HepG2 (cell line): ENCODE measurements around the gene CCDC181. TPM values are rescaled to one million over a fixed set of nuclear protein-coding genes. Genes with fewer than 3 reads are reported as not detected.

Experiments
- CBX5 ChIP-seq: sonication (generic); formaldehyde crosslinking; IDR thresholded peaks from 2 replicates; pipeline ENCODE4 v1.4.0; 2020; ENCODE audit warnings: missing genetic modification reagents, borderline replicate concordance
- DDIT3 ChIP-seq: sonication (generic); formaldehyde crosslinking; IDR thresholded peaks from 2 replicates; pipeline ENCODE4 v1.4.0; 2020; ENCODE audit warnings: mild to moderate bottlenecking, missing genetic modification reagents
- HIVEP1 ChIP-seq: sonication (generic); formaldehyde crosslinking; IDR thresholded peaks from 2 replicates; pipeline ENCODE4 v1.4.0; 2020; ENCODE audit warnings: mild to moderate bottlenecking, missing genetic modification reagents
- MXD1 ChIP-seq: sonication (generic); formaldehyde crosslinking; IDR thresholded peaks from 2 replicates; pipeline ENCODE4 v1.4.0; 2020; ENCODE audit warnings: mild to moderate bottlenecking, missing genetic modification reagents
- NR1H2 ChIP-seq: sonication (generic); formaldehyde crosslinking; IDR thresholded peaks from 2 replicates; pipeline ENCODE4 v1.8.1; 2022; ENCODE audit warnings: low read depth, missing genetic modification reagents, borderline replicate concordance
- NR2F1 ChIP-seq, 2 experiments: fragments of 450-650 bp in 1 of 2; formaldehyde crosslinking in 1 of 2; IDR thresholded peaks; 2 replicates each; pipeline versions ENCODE4 v1.5.0 to v1.6.1; 2016 to 2020; ENCODE audit warnings: mild to moderate bottlenecking in 1 of 2, missing compliant biosample characterization in 1 of 2, missing genetic modification reagents in 1 of 2, moderate library complexity in 1 of 2
- PAX8 ChIP-seq: sonication (generic); formaldehyde crosslinking; IDR thresholded peaks from 2 replicates; pipeline ENCODE4 v1.8.0; 2022; ENCODE audit warnings: mild to moderate bottlenecking, missing genetic modification reagents, borderline replicate concordance
- REST ChIP-seq, 2 experiments: IDR thresholded peaks; 2 replicates each; pipeline ENCODE4 v1.6.1; 2011 to 2012; ENCODE audit warnings: low read length in 2 of 2, borderline replicate concordance in 1 of 2, low read depth in 1 of 2, mild to moderate bottlenecking in 1 of 2, moderate library complexity in 1 of 2
- RFX5 ChIP-seq: IDR thresholded peaks from 2 replicates; pipeline ENCODE4 v1.6.1; 2011; ENCODE audit warnings: low read depth, low read length, improper control_type of control experiment
- SMYD3 ChIP-seq: sonication (generic); formaldehyde crosslinking; IDR thresholded peaks from 2 replicates; pipeline ENCODE4 v1.8.1; 2023; ENCODE audit warnings: mild to moderate bottlenecking, missing genetic modification reagents
- STAT6 ChIP-seq: sonication (generic); formaldehyde crosslinking; IDR thresholded peaks from 2 replicates; pipeline ENCODE4 v1.4.0; 2020; ENCODE audit warnings: missing genetic modification reagents, mild to moderate bottlenecking, borderline replicate concordance
- THAP7 ChIP-seq: sonication (generic); formaldehyde crosslinking; IDR thresholded peaks from 2 replicates; pipeline ENCODE4 v1.8.1; 2023; ENCODE audit warnings: mild to moderate bottlenecking, missing genetic modification reagents
- TRIM24 ChIP-seq: sonication (generic); formaldehyde crosslinking; IDR thresholded peaks from 2 replicates; pipeline ENCODE4 v1.8.0; 2022; ENCODE audit warnings: mild to moderate bottlenecking, missing genetic modification reagents
- ZNF230 ChIP-seq: sonication (generic); formaldehyde crosslinking; IDR thresholded peaks from 2 replicates; pipeline ENCODE4 v1.4.0; 2020; ENCODE audit warnings: mild to moderate bottlenecking, missing genetic modification reagents
- ZNF256 ChIP-seq: sonication (generic); formaldehyde crosslinking; conservative IDR thresholded peaks from 2 replicates; pipeline ENCODE4 v1.4.0; 2020; ENCODE audit warnings: missing genetic modification reagents
- ZNF430 ChIP-seq: sonication (generic); formaldehyde crosslinking; IDR thresholded peaks from 2 replicates; pipeline ENCODE4 v1.9.0; 2021; ENCODE audit warnings: mild to moderate bottlenecking, missing genetic modification reagents
- ZNF550 ChIP-seq: sonication (generic); formaldehyde crosslinking; IDR thresholded peaks from 2 replicates; pipeline ENCODE4 v1.4.0; 2020; ENCODE audit warnings: mild to moderate bottlenecking, missing genetic modification reagents, borderline replicate concordance
- ZNF567 ChIP-seq: sonication (generic); formaldehyde crosslinking; IDR thresholded peaks from 2 replicates; pipeline ENCODE4 v1.8.1; 2023; ENCODE audit warnings: mild to moderate bottlenecking, missing genetic modification reagents, borderline replicate concordance
- ZNF614 ChIP-seq: IDR thresholded peaks from 2 replicates; pipeline ENCODE4 v1.6.1; 2018; ENCODE audit warnings: missing biosample characterization, missing genetic modification reagents, inconsistent platforms, borderline replicate concordance
- ZNF792 ChIP-seq: IDR thresholded peaks from 2 replicates; pipeline ENCODE4 v1.6.1; 2016
- ZNF839 ChIP-seq: sonication (generic); formaldehyde crosslinking; IDR thresholded peaks from 2 replicates; pipeline ENCODE4 v1.4.0; 2020; ENCODE audit warnings: missing genetic modification reagents, mild to moderate bottlenecking, borderline replicate concordance
- ZSCAN25 ChIP-seq: sonication (generic); formaldehyde crosslinking; IDR thresholded peaks from 2 replicates; pipeline ENCODE4 v1.8.0; 2022; ENCODE audit warnings: mild to moderate bottlenecking, missing genetic modification reagents
- polyA plus RNA-seq, 8 experiments: library from polyadenylated mRNA; depleted of rRNA in 3 of 8; stranded (reverse) in 7 of 8; unstranded in 1 of 8; fragments of >200 nt; fragmentation: Illumina TruSeq in 4 of 8; extraction: Trizol in 4 of 8; gene quantifications; 2 replicates each; pipeline versions ENCODE4 v1.2.1 to v1.2.3, GENCODE V29; 2011 to 2016; ENCODE audit warnings: low read depth in 4 of 8, missing spikeins in 1 of 8, mixed read lengths in 1 of 8; ENCODE audit not compliant: insufficient read depth in 1 of 8
- total RNA-seq, 5 experiments: library from RNA; depleted of rRNA; stranded (reverse); fragments of >200 nt; fragmentation: Illumina TruSeq; extraction: Trizol; gene quantifications; 2 replicates each; pipeline ENCODE4 v1.2.3, GENCODE V29; 2016; ENCODE audit warnings: low read depth in 1 of 5

Gene CCDC181
- total and polyA plus RNA-seq, 2 of the 13 experiments (the other 11 are each of a cell fraction or from before 2014, with no cell fraction given) = 0.07 TPM; not detected in 1

- TF ChIP-seq ZNF614 (CRISPR knock-in tag) (peak; percentile 16; the same call in 1 of the 2 replicates), NR1H2 (CRISPR knock-in tag) (no peak), HIVEP1 (CRISPR knock-in tag) (no peak), SMYD3 (CRISPR knock-in tag) (no peak), ZNF230 (CRISPR knock-in tag) (peak; percentile 45; the same call in 1 of the 2 replicates), STAT6 (CRISPR knock-in tag) (peak; percentile 48; the same call in 1 of the 2 replicates), ZNF550 (CRISPR knock-in tag) (no peak), NR2F1 (CRISPR knock-in tag; IDR thresholded peaks at IDR 0.05) (no peak), ZNF256 (no peak), CBX5 (no peak), THAP7 (CRISPR knock-in tag) (no peak), TRIM24 (CRISPR knock-in tag) (no peak), REST (IDR thresholded peaks at IDR 0.05; ENCODE audit: borderline replicate concordance in 1 of 2, low read depth in 1 of 2, low read length in 2 of 2) (no peak), ZNF430 (CRISPR knock-in tag) (0 out of 2 replicates have a peak, but pooled peaks have one; percentile 33), ZNF792 (CRISPR knock-in tag) (no peak), PAX8 (CRISPR knock-in tag) (no peak), ZNF839 (CRISPR knock-in tag) (peak; percentile 100), ZSCAN25 (CRISPR knock-in tag) (no peak), MXD1 (CRISPR knock-in tag) (no peak), RFX5 (no peak; the same call in 1 of the 2 replicates), DDIT3 (CRISPR knock-in tag) (no peak), ZNF567 (CRISPR knock-in tag) (no peak)
These were observed 59.4 kb downstream of the CCDC181 start, which contains the start of the genes BLZF1 and NME7 (continued) for GRCh38 chr1:169367686-169368405.
